Endothelial cell (in vitro differentiated cells): ENCODE measurements around the gene HAVCR2. TPM values are rescaled to one million over a fixed set of nuclear protein-coding genes. Genes with fewer than 3 reads are reported as not detected.

Experiments
- DNase-seq: peaks from one replicate; pipeline ENCODE4 v3.0.0; 2021; ENCODE audit warnings: low spot score
- H3K27ac Mint-ChIP-seq: one replicate; pipeline ENCODE4 v1.8.0; 2021; ENCODE audit warnings: mixed read lengths, inconsistent platforms; ENCODE audit not compliant: unreplicated experiment
- H3K27me3 Mint-ChIP-seq: one replicate; pipeline ENCODE4 v1.8.0; 2021; ENCODE audit warnings: mild to moderate bottlenecking, moderate library complexity, mixed read lengths, inconsistent platforms; ENCODE audit not compliant: unreplicated experiment
- H3K36me3 Mint-ChIP-seq: one replicate; pipeline ENCODE4 v1.8.0; 2021; ENCODE audit warnings: mild to moderate bottlenecking, low read depth, mixed read lengths, inconsistent platforms; ENCODE audit not compliant: unreplicated experiment
- H3K4me1 Mint-ChIP-seq: one replicate; pipeline ENCODE4 v1.8.0; 2021; ENCODE audit warnings: mild to moderate bottlenecking, mixed read lengths, inconsistent platforms; ENCODE audit not compliant: unreplicated experiment
- H3K4me3 Mint-ChIP-seq: one replicate; pipeline ENCODE4 v1.8.0; 2021; ENCODE audit warnings: mild to moderate bottlenecking, mixed read lengths, inconsistent platforms; ENCODE audit not compliant: unreplicated experiment
- H3K9me3 Mint-ChIP-seq: one replicate; pipeline ENCODE4 v1.8.0; 2021; ENCODE audit warnings: mixed read lengths, inconsistent platforms; ENCODE audit not compliant: unreplicated experiment
- total RNA-seq: library from RNA; stranded (reverse); fragmentation: NEBNext Ultra II Directional; extraction: Animal tissue kit (Norgen Biotek cat#: 25700); gene quantifications from one replicate; pipeline ENCODE4 v1.2.1, GENCODE V29; 2021; ENCODE audit not compliant: unreplicated experiment
- TF ChIP-seq, protein P1 (sequence below): fragments of 200-600 bp; sonication (generic); IDR thresholded peaks from one replicate; pipeline ENCODE4 v1.5.0; 2021; ENCODE audit warnings: antibody characterized with exemption; ENCODE audit not compliant: unreplicated experiment

The HAVCR2 gene
- total RNA-seq, 1 donor from 2014 or later = 0.15 TPM

DNA sequence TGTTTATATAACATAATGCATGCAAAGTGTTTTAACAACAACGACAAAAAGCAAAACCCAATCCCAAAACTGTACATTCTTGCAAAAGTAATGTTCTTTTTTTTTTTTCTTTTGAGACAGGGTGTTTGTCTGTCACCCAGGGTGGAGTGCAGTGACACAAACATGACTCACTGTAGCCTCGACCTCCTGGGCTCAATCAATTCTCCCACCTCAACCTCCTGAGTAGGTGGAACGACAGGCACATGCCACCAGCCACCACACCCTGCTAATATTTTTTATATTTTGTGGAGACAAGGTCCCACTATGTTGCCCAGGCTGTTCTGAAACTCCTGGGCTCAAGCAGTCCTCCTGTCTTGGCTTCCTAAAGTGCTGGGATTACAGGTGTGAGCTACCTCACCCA is 36.3 kb downstream of the HAVCR2 start:
- no peak for DNase-seq
- Mint-ChIP-seq H3K4me3 (no peak overlapping the region), H3K9me3 (no peaks in the 10 kb centered on the region), H3K27me3 (peaks cover 1% of the 10 kb centered on the region), H3K36me3 (no peaks in the 10 kb centered on the region), H3K27ac (no peak overlapping the region), H3K4me1 (no peaks in the 10 kb centered on the region)
- TF ChIP-seq, protein P1, sequence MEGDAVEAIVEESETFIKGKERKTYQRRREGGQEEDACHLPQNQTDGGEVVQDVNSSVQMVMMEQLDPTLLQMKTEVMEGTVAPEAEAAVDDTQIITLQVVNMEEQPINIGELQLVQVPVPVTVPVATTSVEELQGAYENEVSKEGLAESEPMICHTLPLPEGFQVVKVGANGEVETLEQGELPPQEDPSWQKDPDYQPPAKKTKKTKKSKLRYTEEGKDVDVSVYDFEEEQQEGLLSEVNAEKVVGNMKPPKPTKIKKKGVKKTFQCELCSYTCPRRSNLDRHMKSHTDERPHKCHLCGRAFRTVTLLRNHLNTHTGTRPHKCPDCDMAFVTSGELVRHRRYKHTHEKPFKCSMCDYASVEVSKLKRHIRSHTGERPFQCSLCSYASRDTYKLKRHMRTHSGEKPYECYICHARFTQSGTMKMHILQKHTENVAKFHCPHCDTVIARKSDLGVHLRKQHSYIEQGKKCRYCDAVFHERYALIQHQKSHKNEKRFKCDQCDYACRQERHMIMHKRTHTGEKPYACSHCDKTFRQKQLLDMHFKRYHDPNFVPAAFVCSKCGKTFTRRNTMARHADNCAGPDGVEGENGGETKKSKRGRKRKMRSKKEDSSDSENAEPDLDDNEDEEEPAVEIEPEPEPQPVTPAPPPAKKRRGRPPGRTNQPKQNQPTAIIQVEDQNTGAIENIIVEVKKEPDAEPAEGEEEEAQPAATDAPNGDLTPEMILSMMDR = no peak

- H3K4me3 Mint-ChIP-seq = no peak overlapping the region
Measured at GRCh38 chr5:157069949-157070348, 38.9 kb downstream of the HAVCR2 start.

DNA sequence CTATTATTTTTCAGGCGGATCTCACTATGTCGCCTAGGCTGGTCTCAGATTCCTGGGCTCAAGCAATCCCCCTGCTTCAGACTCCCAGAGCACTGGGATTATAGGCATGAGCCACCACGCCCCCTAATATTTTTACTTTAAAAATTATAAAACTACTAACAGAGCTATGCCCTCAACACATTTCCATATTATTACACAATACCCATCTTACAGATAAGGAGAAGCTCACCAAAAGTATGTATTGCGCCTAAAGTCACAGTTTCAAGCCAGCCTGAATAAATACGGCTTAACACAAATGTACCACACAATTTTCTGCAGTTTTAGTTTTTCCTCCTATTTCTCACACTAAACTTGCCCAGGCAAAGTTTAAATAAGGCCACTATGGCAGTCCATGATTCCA is 40.1 kb downstream of the HAVCR2 start:
- no peaks in the 10 kb centered on the region for H3K36me3 Mint-ChIP-seq
- H3K9me3 Mint-ChIP-seq = peaks cover 1% of the 10 kb centered on the region
- H3K27ac Mint-ChIP-seq = no peak overlapping the region
- no peak for DNase-seq
- peaks cover 6% of the 10 kb centered on the region for H3K4me1 Mint-ChIP-seq
- no peak overlapping the region for H3K4me3 Mint-ChIP-seq
- peaks cover 2% of the 10 kb centered on the region for H3K27me3 Mint-ChIP-seq
- TF ChIP-seq, protein P1 = no peak

More at GRCh38 chr5:157069949-157070348, 38.9 kb downstream of the HAVCR2 start:
- no peak for DNase-seq
- Mint-ChIP-seq H3K27me3 (no peaks in the 10 kb centered on the region), H3K4me1 (no peaks in the 10 kb centered on the region), H3K9me3 (no peaks in the 10 kb centered on the region), H3K36me3 (no peaks in the 10 kb centered on the region), H3K27ac (no peak overlapping the region)
- TF ChIP-seq, protein P1 = no peak

DNA sequence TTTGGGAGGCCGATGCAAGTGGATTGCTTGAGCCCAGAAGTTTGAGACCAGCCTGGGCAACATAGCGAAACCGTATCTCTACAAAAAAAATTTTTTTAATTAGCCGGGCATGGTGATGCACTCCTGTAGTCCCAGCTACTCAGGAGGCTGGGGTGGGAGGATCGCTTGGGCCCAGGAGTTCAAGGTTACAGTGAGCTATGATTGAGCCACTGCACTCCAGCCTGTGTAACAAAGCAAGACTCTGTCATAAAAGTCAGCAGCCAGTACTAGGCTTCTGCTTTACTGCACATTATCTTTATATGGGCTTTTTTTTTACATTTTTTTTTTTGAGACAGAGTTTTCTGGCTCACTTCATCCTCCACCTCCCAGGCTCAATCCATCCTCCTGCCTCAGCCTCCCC is 40.5 kb downstream of the HAVCR2 start:
- no peak for DNase-seq
- Mint-ChIP-seq H3K4me3 (no peak overlapping the region), H3K4me1 (peaks cover 8% of the 10 kb centered on the region), H3K36me3 (no peaks in the 10 kb centered on the region), H3K27ac (no peak overlapping the region), H3K27me3 (peaks cover 2% of the 10 kb centered on the region), H3K9me3 (peaks cover 4% of the 10 kb centered on the region)
- TF ChIP-seq, protein P1 = no peak

- Mint-ChIP-seq H3K36me3 (no peaks in the 10 kb centered on the region), H3K4me3 (no peak overlapping the region), H3K27me3 (peaks cover 4% of the 10 kb centered on the region), H3K27ac (no peak overlapping the region), H3K4me1 (peaks cover 8% of the 10 kb centered on the region), H3K9me3 (peaks cover 4% of the 10 kb centered on the region)
- TF ChIP-seq, protein P1 = no peak
- DNase-seq = no peak
Measured at GRCh38 chr5:157067005-157067404, 41.8 kb downstream of the HAVCR2 start.
